IMR-90 (cell line): ENCODE measurements around the gene CDH9. TPM values are rescaled to one million over a fixed set of nuclear protein-coding genes. Genes with fewer than 3 reads are reported as not detected.

ENCODE experiments used
- ATAC-seq: fragments of 200-7000 bp; cut with Tn5 transposase; 2 replicates; pipeline ENCODE4 v1.9.1; 2020; ENCODE audit warnings: low read depth, mild to moderate bottlenecking, moderate library complexity
- BruUV-seq: library from RNA; stranded (reverse); fragments of 400-500 nt; replicated peaks from 2 replicates; lab custom pipeline; 2021; lab: Mats Ljungman, UMichigan
- CTCF ChIA-PET: fragments of 300-600 bp; formaldehyde crosslinking; extraction: SDS; loops from one replicate; lab custom pipeline; 2021; ENCODE audit warnings: antibody characterized with exemption; lab: Yijun Ruan, JAX
- POLR2A ChIA-PET: fragments of 300-600 bp; sonication (Branson Sonifier 250); formaldehyde crosslinking; loops from one replicate; lab custom pipeline; 2022; ENCODE audit warnings: antibody characterized with exemption; ENCODE audit not compliant: unreplicated experiment; lab: Charles Lee
- DNase-seq: peaks from one replicate; pipeline ENCODE4 v3.0.0; 2013
- H2AFZ ChIP-seq: replicated peaks from 2 replicates; pipeline ENCODE3; 2013; ENCODE audit warnings: low read length, mild to moderate bottlenecking; ENCODE audit not compliant: poor library complexity
- H2AK5ac ChIP-seq: 2 replicates; pipeline ENCODE4 v1.6.1; 2013; ENCODE audit warnings: low read depth, low read length, inconsistent platforms
- H2AK9ac ChIP-seq: replicated peaks from 2 replicates; pipeline ENCODE3; 2013; ENCODE audit warnings: mild to moderate bottlenecking, low read depth, low read length, moderate library complexity; ENCODE audit not compliant: poor library complexity
- H2BK120ac ChIP-seq: 2 replicates; pipeline ENCODE4 v1.6.1; 2013; ENCODE audit warnings: low read depth, low read length, inconsistent platforms
- H2BK15ac ChIP-seq: 3 replicates; pipeline ENCODE4 v1.6.1; 2013; ENCODE audit warnings: low read depth, low read length, inconsistent platforms
- H2BK20ac ChIP-seq: 2 replicates; pipeline ENCODE4 v1.6.1; 2013; ENCODE audit warnings: low read depth, mild to moderate bottlenecking, inconsistent platforms, low read length, moderate library complexity
- H2BK5ac ChIP-seq: 2 replicates; pipeline ENCODE4 v1.6.1; 2013; ENCODE audit warnings: mild to moderate bottlenecking, low read depth, low read length, inconsistent platforms; ENCODE audit not compliant: poor library complexity, severe bottlenecking
- H3K14ac ChIP-seq: replicated peaks from 2 replicates; pipeline ENCODE4 v1.6.1; 2013; ENCODE audit warnings: low read depth, low read length, inconsistent platforms
- H3K18ac ChIP-seq: 2 replicates; pipeline ENCODE4 v1.6.1; 2013; ENCODE audit warnings: low read depth, low read length, control low read depth
- H3K23ac ChIP-seq: 2 replicates; pipeline ENCODE4 v1.6.1; 2013; ENCODE audit warnings: low read depth, low read length, inconsistent platforms
- H3K27ac ChIP-seq: 2 replicates; pipeline ENCODE4 v1.5.1; 2013; ENCODE audit warnings: mild to moderate bottlenecking, control low read depth, low read length; ENCODE audit not compliant: insufficient read depth
- H3K27me3 ChIP-seq: 2 replicates; pipeline ENCODE4 v1.6.1; 2013; ENCODE audit warnings: low read length; ENCODE audit not compliant: control insufficient read depth, insufficient read depth
- H3K36me3 ChIP-seq: 2 replicates; pipeline ENCODE4 v1.6.1; 2013; ENCODE audit warnings: low read length, mixed read lengths; ENCODE audit not compliant: control insufficient read depth, insufficient read depth
- H3K4ac ChIP-seq: 2 replicates; pipeline ENCODE4 v1.6.1; 2013; ENCODE audit warnings: low read depth, low read length, inconsistent platforms
- H3K4me1 ChIP-seq: 2 replicates; pipeline ENCODE4 v1.6.1; 2013; ENCODE audit warnings: low read length, mixed read lengths; ENCODE audit not compliant: control insufficient read depth, insufficient read depth
- H3K4me2 ChIP-seq: 2 replicates; pipeline ENCODE4 v1.6.1; 2013; ENCODE audit warnings: low read depth, mild to moderate bottlenecking, control low read depth, low read length, moderate library complexity
- H3K4me3 ChIP-seq: 2 replicates; pipeline ENCODE4 v1.5.1; 2013; ENCODE audit warnings: low read depth, mild to moderate bottlenecking, control low read depth, low read length, moderate library complexity; ENCODE audit not compliant: insufficient read depth
- H3K56ac ChIP-seq: 2 replicates; pipeline ENCODE4 v1.6.1; 2013; ENCODE audit warnings: low read length, inconsistent platforms; ENCODE audit not compliant: insufficient read depth; ENCODE audit errors: extremely low read depth
- H3K79me1 ChIP-seq, 2 experiments: 2 replicates each; pipeline ENCODE4 v1.6.1; 2013; ENCODE audit warnings: low read length in 2 of 2, inconsistent platforms in 1 of 2, low read depth in 1 of 2
- H3K9ac ChIP-seq: 2 replicates; pipeline ENCODE4 v1.6.1; 2013; ENCODE audit warnings: low read depth, low read length, control low read depth
- H3K9me1 ChIP-seq: 2 replicates; pipeline ENCODE4 v1.6.1; 2013; ENCODE audit warnings: low read length, inconsistent platforms; ENCODE audit not compliant: insufficient read depth
- H3K9me3 ChIP-seq: 2 replicates; pipeline ENCODE4 v1.6.1; 2013; ENCODE audit warnings: low read length; ENCODE audit not compliant: control insufficient read depth, insufficient read depth
- H4K20me1 ChIP-seq: 2 replicates; pipeline ENCODE4 v1.6.1; 2013; ENCODE audit warnings: low read length, inconsistent platforms; ENCODE audit not compliant: insufficient read depth
- H4K5ac ChIP-seq: 2 replicates; pipeline ENCODE4 v1.6.1; 2013; ENCODE audit warnings: mild to moderate bottlenecking, low read depth, low read length, control low read depth
- H4K8ac ChIP-seq, 2 experiments: 2 replicates each; pipeline ENCODE4 v1.6.1; 2013; ENCODE audit warnings: low read depth in 2 of 2, low read length in 2 of 2, control low read depth in 1 of 2, inconsistent platforms in 1 of 2
- H4K91ac ChIP-seq: 2 replicates; pipeline ENCODE4 v1.6.1; 2013; ENCODE audit warnings: low read depth, low read length, inconsistent platforms; ENCODE audit not compliant: insufficient read depth
- BHLHE40 ChIP-seq: fragments of 150-350 bp; IDR thresholded peaks from 2 replicates; pipeline ENCODE4 v1.6.1; 2016; ENCODE audit warnings: mild to moderate bottlenecking, low read depth, low read length
- CEBPB ChIP-seq: IDR thresholded peaks from 2 replicates; pipeline ENCODE4 v1.6.1; 2012; ENCODE audit warnings: low read depth, low read length, improper control_type of control experiment
- CHD1 ChIP-seq: IDR thresholded peaks from 2 replicates; pipeline ENCODE4 v1.6.1; 2012; ENCODE audit warnings: low read depth, low read length, improper control_type of control experiment
- CTCF ChIP-seq: conservative IDR thresholded peaks from 2 replicates; pipeline ENCODE4 v1.5.1; 2012; ENCODE audit warnings: mild to moderate bottlenecking, low read depth, low read length, improper control_type of control experiment
- ELK1 ChIP-seq: fragments of 150-350 bp; IDR thresholded peaks from 2 replicates; pipeline ENCODE4 v1.6.1; 2016; ENCODE audit warnings: low read depth, mild to moderate bottlenecking, low read length, moderate library complexity, borderline replicate concordance
- FOS ChIP-seq: fragments of 150-350 bp; IDR thresholded peaks from 2 replicates; pipeline ENCODE4 v1.6.1; 2016; ENCODE audit warnings: low read depth, low read length
- MAZ ChIP-seq: IDR thresholded peaks from 2 replicates; pipeline ENCODE4 v1.6.1; 2012; ENCODE audit warnings: low read depth, mild to moderate bottlenecking, low read length, improper control_type of control experiment, moderate library complexity, borderline replicate concordance
- MXI1 ChIP-seq: IDR thresholded peaks from 2 replicates; pipeline ENCODE4 v1.6.1; 2012; ENCODE audit warnings: low read depth, mild to moderate bottlenecking, low read length, moderate library complexity, borderline replicate concordance
- NFE2L2 ChIP-seq: fragments of 150-350 bp; IDR thresholded peaks from 2 replicates; pipeline ENCODE4 v1.6.1; 2016; ENCODE audit warnings: low read depth, mild to moderate bottlenecking, low read length
- POLR2A ChIP-seq: IDR thresholded peaks from 2 replicates; pipeline ENCODE4 v1.6.1; 2012; ENCODE audit warnings: mild to moderate bottlenecking, low read depth, low read length
- RAD21 ChIP-seq: IDR thresholded peaks from 2 replicates; pipeline ENCODE4 v1.6.1; 2012; ENCODE audit warnings: low read length, improper control_type of control experiment
- RFX5 ChIP-seq: IDR thresholded peaks from 2 replicates; pipeline ENCODE4 v1.8.0; 2012; ENCODE audit warnings: low read depth, mild to moderate bottlenecking, low read length, moderate library complexity
- SMC3 ChIP-seq: fragments of 150-350 bp; IDR thresholded peaks from 2 replicates; pipeline ENCODE4 v1.6.1; 2016; ENCODE audit warnings: low read depth, mild to moderate bottlenecking, antibody characterized with exemption, low read length, moderate library complexity
- USF2 ChIP-seq: fragments of 150-350 bp; IDR thresholded peaks from 2 replicates; pipeline ENCODE4 v1.6.1; 2017; ENCODE audit warnings: mild to moderate bottlenecking, antibody characterized with exemption, low read length, low read depth
- WGBS, 2 experiments: methylation state at CpG; one replicate each; pipeline versions ENCODE4 v1.1.5 to v1.1.7; 2013; ENCODE audit warnings: missing lambda C conversion rate in 2 of 2; ENCODE audit not compliant: insufficient read length in 1 of 2; ENCODE audit errors: extremely low coverage in 2 of 2; 5-methylcytosine and 5-hydroxymethylcytosine counted together
- dilution Hi-C: fragments of 300-500 bp; cut with HindIII; formaldehyde crosslinking; loops from one replicate; pipeline ENCODE4 v1.14.3; 2018; ENCODE audit warnings: low sequenced_read_pairs; ENCODE audit not compliant: unreplicated experiment
- in situ Hi-C: fragments of 300-500 bp; cut with MboI; formaldehyde crosslinking; loops from 3 replicates; pipeline ENCODE4 v1.14.3; 2019; ENCODE audit warnings: low sequenced_read_pairs, inconsistent platforms, mixed read lengths
- intact Hi-C: fragments of 100-400 bp; cut with micrococcal nuclease; formaldehyde crosslinking; loops from 2 replicates; pipeline ENCODE4 v1.10.0; 2022
- polyA plus RNA-seq, 3 experiments: library from polyadenylated mRNA; depleted of rRNA; stranded (reverse); fragments of >200 nt; gene quantifications; 2 replicates each; pipeline ENCODE4 v1.2.3, GENCODE V29; 2012; ENCODE audit warnings: low replicate concordance in 1 of 3
- total RNA-seq: library from RNA; depleted of rRNA; stranded (reverse); fragments of >200 nt; gene quantifications from 2 replicates; pipeline ENCODE4 v1.2.3, GENCODE V29; 2012

The CDH9 gene
- total and polyA plus RNA-seq, 2 of the 4 experiments (the other 2 are of a cell fraction), result not detected

GRCh38 chr5:26868504-26868903 lies 169.9 kb downstream of the CDH9 start:
- no peak overlapping the region for H3K4me2 ChIP-seq
- H3K27me3 ChIP-seq, result no peaks in the 10 kb centered on the region
- H2BK15ac ChIP-seq, result no peak overlapping the region
- no peaks in the 10 kb centered on the region for H3K36me3 ChIP-seq
- TF ChIP-seq FOS (no peak), RFX5 (no peak), MXI1 (no peak), ELK1 (no peak), CHD1 (no peak), SMC3 (no peak), CEBPB (no peak), MAZ (no peak), RAD21 (no peak), USF2 (no peak), BHLHE40 (no peak), POLR2A (no peak), NFE2L2 (no peak), CTCF (no peak)
- no peak overlapping the region for H2AK9ac ChIP-seq
- H3K9me3 ChIP-seq, result 0 out of 2 replicates have a peak, but pooled peaks cover 2% of the 10 kb centered on the region
- no peak overlapping the region for H3K4me3 ChIP-seq
- ChIA-PET CTCF (no interaction called here), POLR2A (no interaction called here)
- in situ Hi-C loops (no loop called here), dilution Hi-C loops (no loop called here), intact Hi-C loops (no loop called here)
- H2AK5ac ChIP-seq, result no peak overlapping the region
- H3K4ac ChIP-seq, result no peak overlapping the region
- no peaks in the 10 kb centered on the region for H3K79me1 ChIP-seq
- H3K4me1 ChIP-seq, result no peaks in the 10 kb centered on the region
- no peak overlapping the region for H3K18ac ChIP-seq
- ATAC-seq, result no peak
- DNase-seq, result no peak
- no peak overlapping the region for H4K5ac ChIP-seq
- no peak overlapping the region for H3K23ac ChIP-seq
- no peak overlapping the region for H2BK20ac ChIP-seq
- no TSS peak for BruUV-seq
- H3K9me1 ChIP-seq, result no peaks in the 10 kb centered on the region
- no peak overlapping the region for H2BK5ac ChIP-seq
- H4K20me1 ChIP-seq, result no peaks in the 10 kb centered on the region
- H4K8ac ChIP-seq, result no peak overlapping the region
- no peak overlapping the region for H3K27ac ChIP-seq
- H2AFZ ChIP-seq, result no peak overlapping the region
- H3K56ac ChIP-seq, result no peak overlapping the region
- H2BK120ac ChIP-seq, result no peak overlapping the region
- no peak overlapping the region for H4K91ac ChIP-seq
- H3K14ac ChIP-seq, result no peak overlapping the region
- WGBS, 2 experiments, result 78% methylated on average over 1 of the region's 3 CpGs; no CpG with 5 or more reads in 1 of the 2 experiments
- H3K9ac ChIP-seq, result no peak overlapping the region
